Prostate gland (tissue), 2 donors: ENCODE measurements around the gene CFAP61.

Source experiments
- CTCF ChIP-seq, 4 experiments: fragments of 200-600 bp in 2 of 4; fragments of 450-650 bp in 2 of 4; sonication (generic) in 2 of 4; IDR thresholded peaks; 1 replicate in 3 of 4; 2 replicates in 1 of 4; pipeline ENCODE4 v1.5.1; 2016 to 2019; ENCODE audit warnings: antibody characterized with exemption in 4 of 4, mild to moderate bottlenecking in 2 of 4, moderate library complexity in 2 of 4
- POLR2A ChIP-seq: fragments of 450-650 bp; IDR thresholded peaks from one replicate; pipeline ENCODE4 v1.6.1; 2016; ENCODE audit warnings: antibody characterized with exemption, mild to moderate bottlenecking
- POLR2AphosphoS5 ChIP-seq: sonication (generic); formaldehyde crosslinking; IDR thresholded peaks from one replicate; pipeline ENCODE4 v1.6.1; 2017; ENCODE audit warnings: antibody characterized with exemption

- no peak for TF ChIP-seq CTCF (IDR thresholded peaks at IDR 0.05)
- no peak for TF ChIP-seq POLR2AphosphoS5
- TF ChIP-seq POLR2A, result no peak
Observed at GRCh38 chr20:20386192-20386591, 333.9 kb downstream of the CFAP61 start.
